ENCODE data around the gene ZP4. TPM values are rescaled to one million over a fixed set of nuclear protein-coding genes. Genes with fewer than 3 reads are reported as not detected.

ZP4 gene
- total and polyA plus RNA-seq, 8 donors: not detected

GRCh38 chr1:237863234-237863633 is 27.5 kb downstream of the ZP4 start:
- DNase-seq (no peak), ATAC-seq (no peak)
- no peaks in the 10 kb centered on the region for H3K4me1 ChIP-seq
- H3K36me3 ChIP-seq: no peaks in the 10 kb centered on the region
- intact Hi-C loops (cut with DNase I): no loop called here
- no peaks in the 10 kb centered on the region for H3K27me3 ChIP-seq
- no peaks in the 10 kb centered on the region for H3K9me3 ChIP-seq
- TF ChIP-seq CTCF (IDR thresholded peaks at IDR 0.05): no peak
- H3K27ac ChIP-seq: no peak overlapping the region
- H3K4me3 ChIP-seq: no peak overlapping the region

GRCh38 chr1:237861944-237862343 is 28.8 kb downstream of the ZP4 start:
- Histone ChIP-seq H3K4me3 (no peak overlapping the region), H3K27ac (no peak overlapping the region), H3K36me3 (no peaks in the 10 kb centered on the region), H3K4me1 (no peaks in the 10 kb centered on the region), H3K9me3 (no peaks in the 10 kb centered on the region), H3K27me3 (no peaks in the 10 kb centered on the region)
- no peak for DNase-seq
- no peak for TF ChIP-seq CTCF (IDR thresholded peaks at IDR 0.05)
- intact Hi-C loops (cut with DNase I): no loop called here
- ATAC-seq: no peak

- Histone ChIP-seq H3K4me3 (no peak overlapping the region), H3K36me3 (no peaks in the 10 kb centered on the region), H3K9me3 (no peaks in the 10 kb centered on the region), H3K4me1 (no peaks in the 10 kb centered on the region), H3K27ac (no peak overlapping the region), H3K27me3 (no peaks in the 10 kb centered on the region)
- TF ChIP-seq CTCF (IDR thresholded peaks at IDR 0.05): no peak
- no peak for DNase-seq
- no peak for ATAC-seq
- intact Hi-C loops (cut with DNase I): no loop called here
Observed at GRCh38 chr1:237858992-237859391, 31.7 kb downstream of the ZP4 start.

GRCh38 chr1:237857455-237857854 is 33.3 kb downstream of the ZP4 start:
- TF ChIP-seq CTCF (IDR thresholded peaks at IDR 0.05): no peak
- Histone ChIP-seq H3K9me3 (no peaks in the 10 kb centered on the region), H3K36me3 (no peaks in the 10 kb centered on the region), H3K4me1 (no peaks in the 10 kb centered on the region), H3K27me3 (no peaks in the 10 kb centered on the region), H3K4me3 (no peak overlapping the region), H3K27ac (no peak overlapping the region)
- intact Hi-C loops (cut with DNase I): no loop called here
- ATAC-seq: no peak
- DNase-seq: no peak

GRCh38 chr1:237852342-237852741 is 38.4 kb downstream of the ZP4 start:
- no peak for DNase-seq
- Histone ChIP-seq H3K27me3 (no peaks in the 10 kb centered on the region), H3K27ac (no peak overlapping the region), H3K4me3 (no peak overlapping the region), H3K36me3 (no peaks in the 10 kb centered on the region), H3K4me1 (no peaks in the 10 kb centered on the region), H3K9me3 (no peaks in the 10 kb centered on the region)
- ATAC-seq: no peak
- intact Hi-C loops (cut with DNase I): no loop called here
- TF ChIP-seq CTCF (IDR thresholded peaks at IDR 0.05): no peak
